ENCODE data around the gene ACTL9. TPM values are rescaled to one million over a fixed set of nuclear protein-coding genes. Genes with fewer than 3 reads are reported as not detected.

Gene ACTL9
- total and polyA plus RNA-seq, 10 of the 15 experiments (the other 5 are each of a cell fraction or from before 2014, with no cell fraction given), result not detected

- Histone ChIP-seq H3K27me3 (replicated peaks in 1 of 2; ENCODE audit: control insufficient read depth in 2 of 2, insufficient read depth in 2 of 2, low read length in 1 of 2) (no peaks in the 10 kb centered on the region), H3K4me2 (ENCODE audit: control insufficient read depth, insufficient read depth) (no peak overlapping the region), H2AFZ (ENCODE audit: control insufficient read depth, low read depth, low read length) (no peak overlapping the region), H3K9ac (ENCODE audit: control insufficient read depth, insufficient read depth, low read length) (no peak overlapping the region), H3K79me2 (ENCODE audit: control insufficient read depth, insufficient read depth, low read length) (no peaks in the 10 kb centered on the region), H3K27ac (ENCODE audit: control insufficient read depth, insufficient read depth) (no peak overlapping the region), H3K4me1 (ENCODE audit: control insufficient read depth, insufficient read depth, low read length) (no peaks in the 10 kb centered on the region), H3K9me3 (replicated peaks; ENCODE audit: control insufficient read depth, insufficient read depth, low read length) (no peaks in the 10 kb centered on the region; the same call in 2 of the 3 replicates), H3K36me3 (ENCODE audit: control insufficient read depth in 2 of 2, insufficient read depth in 2 of 2, low read length in 1 of 2) (no peaks in the 10 kb centered on the region), H3K4me3 (no peak overlapping the region), H4K20me1 (ENCODE audit: control insufficient read depth, insufficient read depth) (no peaks in the 10 kb centered on the region)
- no peak for DNase-seq (ENCODE audit: low read depth, low spot score)
- intact Hi-C loops (cut with micrococcal nuclease; ENCODE audit: unreplicated experiment), result no loop called here
- CTCF ChIA-PET, result no interaction called here
- ATAC-seq, result no peak
- in situ Hi-C loops (cut with MboI), result no loop called here
- RAD21 ChIA-PET (ENCODE audit: unreplicated experiment), result no interaction called here
- POLR2A ChIA-PET, result no interaction called here
- no TSS peak for BruUV-seq (replicated peaks)
- WGBS (ENCODE audit: insufficient coverage, insufficient replicate concordance, low lambda C conversion rate, missing lambda C conversion rate), result 22% methylated on average over 9 of the region's 9 CpGs
- SMC1A ChIA-PET (ENCODE audit: uncharacterized antibody, unreplicated experiment), result no interaction called here
- TF ChIP-seq BMI1 (IDR thresholded peaks at IDR 0.05; ENCODE audit: borderline replicate concordance) (no peak), RBBP5 (conservative IDR thresholded peaks at IDR 0.05) (no peak), NR2C1 (IDR thresholded peaks at IDR 0.05) (no peak), ESRRA (IDR thresholded peaks at IDR 0.05; ENCODE audit: low read length) (no peak), ZNF274 (IDR thresholded peaks at IDR 0.05; ENCODE audit: insufficient read depth, insufficient read length) (no peak), ATF3 (IDR thresholded peaks at IDR 0.05; ENCODE audit: borderline replicate concordance, extremely low read depth, low read depth, low read length) (no peak), IKZF1 (conservative IDR thresholded peaks at IDR 0.05) (no peak), CHD1 (IDR thresholded peaks at IDR 0.05; ENCODE audit: low read depth, low read length) (no peak), HDGF (IDR thresholded peaks at IDR 0.05) (no peak), KDM1A (IDR thresholded peaks at IDR 0.05; ENCODE audit: borderline replicate concordance) (no peak), ELK1 (IDR thresholded peaks at IDR 0.05; ENCODE audit: low read depth, low read length) (no peak), ASH2L (IDR thresholded peaks at IDR 0.05; ENCODE audit: borderline replicate concordance, low read depth) (no peak), ZBTB4 (CRISPR knock-in tag; IDR thresholded peaks at IDR 0.05) (no peak), BHLHE40 (IDR thresholded peaks at IDR 0.05; ENCODE audit: borderline replicate concordance in 1 of 2, low read depth in 2 of 2, low read length in 1 of 2) (no peak), SRF (IDR thresholded peaks at IDR 0.05; ENCODE audit: low read depth in 2 of 2, low read length in 2 of 2) (no peak)
- FAIRE-seq, result no peak
These were observed 31.7 kb downstream of the ACTL9 start for GRCh38 chr19:8666814-8667405.

Data from GM12878 (cell line).